LNCAP (cell line): Measurements from ENCODE around the gene RBFOX1.
A peak's percentile ranks its signal among the peaks of the same experiment; 100 is the strongest.

ENCODE experiments used
- TF ChIP-seq, protein P1 (sequence below): fragments of 450-650 bp; IDR thresholded peaks from 2 replicates; pipeline ENCODE4 v1.5.1; 2017; ENCODE audit warnings: mild to moderate bottlenecking

RBFOX1 gene

DNA sequence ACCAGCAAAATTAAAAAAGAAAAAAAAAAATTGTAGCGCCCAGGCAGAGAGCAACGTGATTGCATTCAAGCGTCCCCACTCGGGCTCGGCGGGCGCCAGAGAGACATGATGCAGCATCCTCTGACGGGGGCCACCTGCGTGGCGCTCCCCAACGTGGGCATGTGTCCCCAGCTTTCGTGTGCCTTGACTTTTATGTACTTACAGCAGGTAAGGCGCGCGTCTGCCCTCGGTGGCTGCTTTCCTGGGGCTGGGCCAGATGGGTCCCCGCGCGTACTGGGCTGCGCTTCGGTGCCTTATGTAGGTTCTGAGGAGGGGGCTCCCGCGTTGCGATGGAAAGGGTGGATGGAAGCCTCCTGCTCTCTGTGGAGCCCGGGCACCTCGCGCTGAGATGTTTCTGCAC is 28.4 kb upstream of the RBFOX1 start:
- TF ChIP-seq, protein P1, sequence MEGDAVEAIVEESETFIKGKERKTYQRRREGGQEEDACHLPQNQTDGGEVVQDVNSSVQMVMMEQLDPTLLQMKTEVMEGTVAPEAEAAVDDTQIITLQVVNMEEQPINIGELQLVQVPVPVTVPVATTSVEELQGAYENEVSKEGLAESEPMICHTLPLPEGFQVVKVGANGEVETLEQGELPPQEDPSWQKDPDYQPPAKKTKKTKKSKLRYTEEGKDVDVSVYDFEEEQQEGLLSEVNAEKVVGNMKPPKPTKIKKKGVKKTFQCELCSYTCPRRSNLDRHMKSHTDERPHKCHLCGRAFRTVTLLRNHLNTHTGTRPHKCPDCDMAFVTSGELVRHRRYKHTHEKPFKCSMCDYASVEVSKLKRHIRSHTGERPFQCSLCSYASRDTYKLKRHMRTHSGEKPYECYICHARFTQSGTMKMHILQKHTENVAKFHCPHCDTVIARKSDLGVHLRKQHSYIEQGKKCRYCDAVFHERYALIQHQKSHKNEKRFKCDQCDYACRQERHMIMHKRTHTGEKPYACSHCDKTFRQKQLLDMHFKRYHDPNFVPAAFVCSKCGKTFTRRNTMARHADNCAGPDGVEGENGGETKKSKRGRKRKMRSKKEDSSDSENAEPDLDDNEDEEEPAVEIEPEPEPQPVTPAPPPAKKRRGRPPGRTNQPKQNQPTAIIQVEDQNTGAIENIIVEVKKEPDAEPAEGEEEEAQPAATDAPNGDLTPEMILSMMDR, result no peak

DNA sequence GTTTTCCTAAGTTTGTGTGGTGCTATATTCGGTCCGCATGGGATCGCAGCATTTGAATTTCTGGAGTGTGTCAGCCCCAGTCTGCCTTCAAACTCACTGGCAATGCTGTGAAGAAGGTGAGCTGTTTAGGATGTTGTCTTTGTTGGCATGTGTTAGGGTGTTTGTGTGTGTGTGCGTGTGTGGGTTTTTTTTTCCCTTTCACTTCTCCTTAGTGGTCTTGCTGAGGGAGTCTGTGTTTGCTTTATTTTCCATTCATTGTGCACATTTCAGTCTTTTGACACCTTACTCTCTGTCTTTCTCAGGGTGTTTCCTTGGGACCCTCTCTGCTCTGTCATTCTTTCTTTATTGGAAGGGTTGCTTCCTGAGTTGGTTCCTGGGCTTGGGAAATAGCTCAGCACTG is 27.7 kb upstream of the RBFOX1 start:
- TF ChIP-seq, protein P1, result no peak

DNA sequence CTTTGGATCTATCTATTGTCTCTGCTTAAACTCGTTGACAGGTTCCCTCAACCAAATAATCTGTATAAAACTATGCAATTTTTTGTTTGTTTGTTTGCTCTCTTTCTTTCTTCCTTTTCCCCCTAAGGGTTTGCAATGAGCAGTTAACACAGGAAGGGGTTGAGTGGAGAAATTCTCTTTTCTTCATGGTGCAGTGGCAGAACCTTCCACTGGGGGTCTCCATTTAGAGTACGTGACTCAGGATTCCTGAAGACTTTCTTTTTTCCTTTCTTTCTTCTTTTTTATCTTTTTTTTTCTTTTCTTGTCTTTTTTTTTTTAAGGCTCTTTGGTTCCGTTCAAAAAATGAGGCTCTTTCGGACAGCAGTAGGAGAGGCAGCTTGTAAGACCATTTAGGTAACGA is 19.5 kb upstream of the RBFOX1 start:
- TF ChIP-seq, protein P1, result peak; percentile 47

DNA sequence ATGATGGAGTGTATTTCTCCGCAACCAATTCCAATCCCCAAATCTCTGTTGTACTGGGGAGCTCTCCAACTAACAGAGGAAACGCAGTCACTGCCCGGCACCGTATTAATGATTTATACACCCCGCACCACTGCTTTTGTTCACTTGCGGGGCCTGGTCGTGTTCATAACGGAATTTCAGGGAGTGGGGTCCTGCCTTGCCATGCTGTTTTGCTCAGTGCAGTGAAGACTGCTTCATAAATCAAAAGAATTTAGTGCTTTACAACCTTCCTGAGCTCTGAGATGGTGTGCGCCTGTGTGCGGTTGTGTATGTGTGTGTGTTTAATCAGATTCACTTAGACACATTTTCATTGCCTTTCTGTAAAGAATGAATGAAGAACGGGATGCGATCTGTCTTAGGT is 18.5 kb upstream of the RBFOX1 start:
- TF ChIP-seq, protein P1, result no peak

DNA sequence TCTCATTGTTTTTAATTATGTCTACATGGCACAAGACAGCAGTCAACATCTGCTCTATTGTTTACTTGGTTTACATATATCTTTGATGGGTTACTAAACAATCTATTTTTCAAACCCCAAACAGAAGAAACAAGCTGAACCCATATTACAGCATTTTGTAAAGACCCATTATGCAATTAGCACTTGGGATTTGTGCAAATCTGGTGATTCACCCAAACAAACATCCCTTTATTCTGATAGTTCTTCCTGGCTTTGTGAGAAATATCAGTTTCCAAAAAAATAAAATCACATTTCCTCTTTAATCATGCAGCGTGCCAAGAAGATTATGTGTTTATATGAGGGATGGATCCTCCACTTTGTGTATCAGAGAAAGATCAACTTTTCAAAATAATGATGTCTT is 16.8 kb upstream of the RBFOX1 start:
- TF ChIP-seq, protein P1, result no peak

DNA sequence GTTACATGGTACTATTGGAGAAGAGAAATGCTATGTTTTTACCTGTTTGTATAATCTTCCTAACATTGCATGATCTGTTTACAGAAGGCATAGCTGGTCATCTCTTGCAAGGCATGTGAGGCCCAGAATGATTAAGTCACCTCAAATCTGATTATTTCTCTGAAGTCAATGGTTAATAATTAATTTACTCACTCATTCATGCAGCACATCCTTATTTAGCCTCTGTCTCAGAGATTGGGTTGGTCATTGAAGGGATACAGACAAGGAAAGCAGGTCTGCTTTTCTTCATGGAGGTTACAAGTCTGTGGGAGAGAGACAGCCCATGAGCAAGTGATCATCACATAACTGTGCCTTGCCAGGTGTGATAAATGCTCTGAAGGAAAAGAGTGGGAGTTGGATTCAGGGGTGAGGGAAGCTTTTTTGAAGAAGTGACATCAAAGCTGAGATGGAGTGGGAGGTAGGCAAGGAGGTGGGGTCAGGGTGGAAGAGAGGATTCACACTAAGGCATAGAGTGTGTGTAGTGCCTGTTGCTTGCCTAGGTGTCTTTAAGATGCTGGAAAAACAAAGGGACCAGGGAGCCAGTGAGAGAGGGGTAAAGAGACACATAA is 16.3 kb upstream of the RBFOX1 start:
- TF ChIP-seq, protein P1, result no peak

DNA sequence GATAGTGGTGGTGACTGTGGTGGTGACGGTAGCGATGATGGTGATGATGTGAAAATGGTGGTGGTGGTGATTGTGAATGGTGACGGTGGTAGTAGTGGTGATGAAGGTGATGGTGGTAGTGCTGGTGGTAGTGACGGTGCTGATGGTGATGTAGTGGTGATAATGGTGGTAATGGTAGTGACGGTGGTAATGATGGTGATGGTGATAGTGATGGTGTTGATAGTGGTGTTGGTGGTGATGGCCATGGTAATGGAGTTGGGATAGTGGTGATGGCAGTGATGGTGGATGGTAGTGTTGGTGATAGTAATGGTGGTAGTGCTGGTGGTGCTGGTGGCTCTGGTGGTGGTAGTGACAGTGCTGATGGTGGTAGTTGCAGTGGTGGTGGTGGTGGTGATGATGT is 14.7 kb upstream of the RBFOX1 start:
- TF ChIP-seq, protein P1, result no peak

DNA sequence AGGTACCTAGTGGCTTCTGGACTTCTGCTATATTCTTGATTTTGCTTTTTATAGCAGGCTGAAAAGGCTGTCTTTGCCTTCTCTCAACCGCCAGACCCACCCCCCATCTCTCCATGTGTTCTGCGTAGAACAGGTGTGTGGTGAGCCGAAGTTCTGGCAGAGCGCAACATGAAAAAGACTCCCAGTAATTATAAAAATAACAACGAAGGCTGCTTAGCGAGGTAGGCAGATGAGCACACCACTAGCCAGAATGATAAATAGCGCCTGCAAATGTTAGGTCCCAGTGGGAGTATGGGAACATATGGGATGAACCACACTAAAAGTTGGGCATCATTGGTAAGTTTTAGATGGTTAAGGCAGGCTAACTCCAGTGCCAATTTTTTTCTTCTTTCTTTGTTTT is 14.0 kb upstream of the RBFOX1 start:
- TF ChIP-seq, protein P1, result no peak
